Testis (tissue), 3 donors: Measurements from ENCODE around the gene RPTOR. TPM values are rescaled to one million over a fixed set of nuclear protein-coding genes. Genes with fewer than 3 reads are reported as not detected.

Experiments used
- DNase-seq: peaks from one replicate; pipeline ENCODE4 v3.0.0-alpha.2; 2019
- H3K27ac ChIP-seq, 2 donors: fragments of 200-600 bp; sonication (generic); one replicate each; pipeline ENCODE4 v1.5.1; 2019
- H3K27me3 ChIP-seq: fragments of 200-600 bp; sonication (generic); one replicate; pipeline ENCODE4 v1.5.1; 2019
- H3K36me3 ChIP-seq: fragments of 200-600 bp; sonication (generic); one replicate; pipeline ENCODE4 v1.5.1; 2017; ENCODE audit warnings: low read depth; ENCODE audit errors: missing control alignments
- H3K4me1 ChIP-seq: fragments of 200-600 bp; sonication (generic); one replicate; pipeline ENCODE4 v1.5.1; 2019
- H3K4me3 ChIP-seq, 2 donors: fragments of 200-600 bp; sonication (generic); one replicate each; pipeline ENCODE4 v1.5.1; 2017 to 2019
- H3K9me3 ChIP-seq: fragments of 200-600 bp; sonication (generic); one replicate; pipeline ENCODE4 v1.5.1; 2017
- CTCF ChIP-seq, 3 experiments: fragments of 450-650 bp in 2 of 3; fragments of 200-600 bp in 1 of 3; sonication (generic) in 1 of 3; IDR thresholded peaks; one replicate each; pipeline ENCODE4 v1.5.1; 2016 to 2019; ENCODE audit warnings: antibody characterized with exemption in 3 of 3, mild to moderate bottlenecking in 2 of 3, moderate library complexity in 1 of 3
- POLR2A ChIP-seq: fragments of 450-650 bp; IDR thresholded peaks from one replicate; pipeline ENCODE4 v1.6.1; 2017; ENCODE audit warnings: antibody characterized with exemption, mild to moderate bottlenecking, moderate library complexity
- WGBS, 2 donors: methylation state at CpG; one replicate each; pipeline ENCODE4 v1.1.5; 2018; 5-methylcytosine and 5-hydroxymethylcytosine counted together
- intact Hi-C: fragments of 100-400 bp; cut with DNase I; formaldehyde crosslinking; loops from one replicate; pipeline ENCODE4 v1.15.1; 2023; ENCODE audit warnings: low total_unique reads
- polyA plus RNA-seq: library from polyadenylated mRNA; stranded (reverse); fragments of 350-450 nt; fragmentation: Illumina TruSeq; extraction: RNeasy Lipid Tissue Mini Kit (QIAGEN cat#74804); gene quantifications from one replicate; pipeline ENCODE4 v1.2.3, GENCODE V29; 2014; ENCODE audit warnings: low read depth, low replicate concordance; ENCODE audit not compliant: insufficient read depth
- total RNA-seq, 2 donors: library from RNA; depleted of rRNA; stranded (reverse); fragments of >200 nt; gene quantifications; one replicate each; pipeline ENCODE4 v1.2.3, GENCODE V29; 2016

The RPTOR gene
- total and polyA plus RNA-seq, 3 donors from 2014 or later, result 21.8 to 68.3 (median 56.6) TPM

GRCh38 chr17:80566054-80566400, 21.4 kb downstream of the RPTOR start:
- no peaks in the 10 kb centered on the region for H3K27me3 ChIP-seq
- H3K27ac ChIP-seq, result no peak overlapping the region
- peaks cover 4% of the 10 kb centered on the region for H3K4me1 ChIP-seq
- no peaks in the 10 kb centered on the region for H3K9me3 ChIP-seq
- WGBS, 2 donors, result 79% methylated on average over 5 of the region's 5 CpGs
- intact Hi-C loops, result no loop called here
- no peaks in the 10 kb centered on the region for H3K36me3 ChIP-seq
- TF ChIP-seq CTCF (IDR thresholded peaks at IDR 0.05) (no peak), POLR2A (no peak)
- H3K4me3 ChIP-seq, result no peak overlapping the region
- no peak for DNase-seq

- no peaks in the 10 kb centered on the region for H3K36me3 ChIP-seq
- no peaks in the 10 kb centered on the region for H3K27me3 ChIP-seq
- H3K9me3 ChIP-seq, result no peaks in the 10 kb centered on the region
- TF ChIP-seq POLR2A (no peak), CTCF (IDR thresholded peaks at IDR 0.05) (no peak)
- H3K4me3 ChIP-seq, result no peak overlapping the region
- no peak for DNase-seq
- no peak overlapping the region for H3K27ac ChIP-seq
- intact Hi-C loops, result no loop called here
- peaks cover 4% of the 10 kb centered on the region for H3K4me1 ChIP-seq
These were observed 23.6 kb downstream of the RPTOR start for GRCh38 chr17:80568246-80568645.

- Histone ChIP-seq H3K27me3 (no peaks in the 10 kb centered on the region), H3K4me3 (no peak overlapping the region), H3K27ac (no peak overlapping the region), H3K36me3 (no peaks in the 10 kb centered on the region), H3K9me3 (no peaks in the 10 kb centered on the region), H3K4me1 (peaks cover 3% of the 10 kb centered on the region)
- intact Hi-C loops, result loop anchor here (10.0 kb wide), 1 partner anchor 95 kb away; the partner anchor contains the start of gene NPTX1
- DNase-seq, result no peak
- TF ChIP-seq POLR2A (no peak), CTCF (IDR thresholded peaks at IDR 0.05) (no peak)
- WGBS, 2 donors, result 82 to 86% methylated on average over 9 of the region's 9 CpGs
These were observed 25.3 kb downstream of the RPTOR start for GRCh38 chr17:80569924-80570323.

- no peak for DNase-seq
- H3K9me3 ChIP-seq, result no peaks in the 10 kb centered on the region
- no peak overlapping the region for H3K27ac ChIP-seq
- no peak overlapping the region for H3K4me3 ChIP-seq
- intact Hi-C loops, result loop anchor here (10.0 kb wide), 1 partner anchor 99 kb away; the partner anchor contains the start of gene NPTX1
- H3K36me3 ChIP-seq, result no peaks in the 10 kb centered on the region
- TF ChIP-seq CTCF (IDR thresholded peaks at IDR 0.05), result no peak
- TF ChIP-seq POLR2A, result no peak
- H3K4me1 ChIP-seq, result no peaks in the 10 kb centered on the region
- WGBS, 2 donors, result 75 to 82% methylated on average over 6 of the region's 6 CpGs
- no peaks in the 10 kb centered on the region for H3K27me3 ChIP-seq
These were observed 29.1 kb downstream of the RPTOR start for GRCh38 chr17:80573701-80574100.

- intact Hi-C loops, result loop anchor here (10.0 kb wide), 1 partner anchor 100 kb away; the partner anchor contains the start of gene NPTX1
- TF ChIP-seq POLR2A (no peak), CTCF (IDR thresholded peaks at IDR 0.05) (no peak)
- Histone ChIP-seq H3K4me3 (no peak overlapping the region), H3K9me3 (no peaks in the 10 kb centered on the region), H3K4me1 (no peaks in the 10 kb centered on the region), H3K27ac (no peak overlapping the region), H3K36me3 (no peaks in the 10 kb centered on the region), H3K27me3 (no peaks in the 10 kb centered on the region)
- 94 to 97% methylated on average over 3 of the region's 4 CpGs for WGBS, 2 donors
- no peak for DNase-seq
These were observed 29.9 kb downstream of the RPTOR start for GRCh38 chr17:80574496-80574895.
